GM19372 (cell line): ENCODE data around the gene GPR132.
"Not testable (repeated sequence)": the region's sequence is repeated elsewhere in the genome, so short reads cannot be mapped to it uniquely, and the experiment has no call there.

Experiments
- ATAC-seq: cut with Tn5 transposase; IDR thresholded peaks from one replicate; pipeline ENCODE4 v1.9.1; 2021; ENCODE audit warnings: mild to moderate bottlenecking, low read depth, moderate library complexity; ENCODE audit not compliant: unreplicated experiment

The GPR132 gene

DNA sequence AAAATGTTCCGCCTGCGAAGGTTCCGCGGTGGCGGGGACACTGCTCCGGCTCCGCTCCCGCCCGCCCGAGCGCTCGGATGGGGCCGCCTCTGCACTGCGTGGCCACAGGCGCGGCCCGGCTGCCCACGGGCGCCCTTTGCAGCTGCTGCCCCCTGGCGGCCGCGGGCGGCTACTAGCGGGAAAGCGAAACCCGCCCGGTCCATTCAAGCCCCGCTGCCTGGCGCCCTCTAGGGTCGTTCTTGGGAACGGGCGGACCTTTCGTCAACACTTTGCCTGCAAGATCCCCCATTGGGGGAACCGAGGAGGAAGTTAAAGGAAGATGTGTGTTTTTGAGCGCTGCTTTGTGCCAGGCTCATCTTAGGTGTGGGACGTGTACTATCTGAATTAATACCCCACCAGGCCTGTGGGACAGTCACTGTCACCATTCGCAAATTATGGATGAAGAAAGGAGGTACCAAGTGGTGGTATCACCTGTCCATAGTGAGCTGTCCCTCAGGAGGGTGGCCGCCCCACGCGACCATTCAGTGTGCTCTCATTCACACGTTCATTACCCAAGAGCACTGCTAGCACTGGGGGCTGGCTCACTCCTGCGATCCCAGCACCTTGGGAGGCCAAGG lies 19.4 kb downstream of the GPR132 start:
- ATAC-seq: no peak

DNA sequence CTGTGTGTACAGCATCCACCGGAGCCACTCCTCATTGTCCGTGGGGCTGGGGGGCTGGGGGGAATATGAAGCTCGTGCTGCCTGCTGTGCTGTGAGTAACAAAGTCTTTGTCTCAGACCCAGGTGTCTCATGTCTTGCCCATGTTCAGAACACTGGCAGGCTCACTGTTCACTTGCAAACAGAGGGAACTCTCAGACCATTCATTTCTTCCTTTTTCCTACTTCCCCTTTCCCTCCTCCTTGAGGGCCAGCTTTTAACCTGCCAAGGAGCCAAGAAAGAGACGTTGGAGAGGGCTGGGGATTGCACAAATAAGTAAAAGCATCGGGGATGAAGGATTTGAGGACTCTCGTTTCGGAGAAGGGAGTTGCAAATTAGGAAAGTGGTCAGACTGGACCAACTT lies 21.6 kb downstream of the GPR132 start:
- ATAC-seq: no peak

DNA sequence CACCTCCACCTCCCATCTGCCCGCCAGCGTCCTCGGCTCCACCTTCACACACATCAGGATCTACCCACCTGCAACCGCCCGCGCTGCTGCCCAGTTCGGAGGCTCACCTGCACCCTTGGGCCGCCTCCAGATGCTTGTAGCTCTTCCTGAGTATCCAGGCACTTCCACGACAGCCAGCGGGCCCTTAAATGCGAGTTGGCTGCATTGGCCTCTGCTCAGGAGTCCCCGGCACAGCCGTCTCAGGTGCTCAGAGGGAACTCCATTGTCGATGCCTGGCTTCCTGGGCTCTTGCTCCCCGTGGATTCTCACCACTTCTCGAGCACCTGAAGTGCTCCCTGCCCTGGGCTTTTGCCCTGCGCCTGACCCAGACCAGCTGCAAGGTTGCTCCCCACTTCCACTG lies 22.4 kb downstream of the GPR132 start:
- ATAC-seq: no peak

DNA sequence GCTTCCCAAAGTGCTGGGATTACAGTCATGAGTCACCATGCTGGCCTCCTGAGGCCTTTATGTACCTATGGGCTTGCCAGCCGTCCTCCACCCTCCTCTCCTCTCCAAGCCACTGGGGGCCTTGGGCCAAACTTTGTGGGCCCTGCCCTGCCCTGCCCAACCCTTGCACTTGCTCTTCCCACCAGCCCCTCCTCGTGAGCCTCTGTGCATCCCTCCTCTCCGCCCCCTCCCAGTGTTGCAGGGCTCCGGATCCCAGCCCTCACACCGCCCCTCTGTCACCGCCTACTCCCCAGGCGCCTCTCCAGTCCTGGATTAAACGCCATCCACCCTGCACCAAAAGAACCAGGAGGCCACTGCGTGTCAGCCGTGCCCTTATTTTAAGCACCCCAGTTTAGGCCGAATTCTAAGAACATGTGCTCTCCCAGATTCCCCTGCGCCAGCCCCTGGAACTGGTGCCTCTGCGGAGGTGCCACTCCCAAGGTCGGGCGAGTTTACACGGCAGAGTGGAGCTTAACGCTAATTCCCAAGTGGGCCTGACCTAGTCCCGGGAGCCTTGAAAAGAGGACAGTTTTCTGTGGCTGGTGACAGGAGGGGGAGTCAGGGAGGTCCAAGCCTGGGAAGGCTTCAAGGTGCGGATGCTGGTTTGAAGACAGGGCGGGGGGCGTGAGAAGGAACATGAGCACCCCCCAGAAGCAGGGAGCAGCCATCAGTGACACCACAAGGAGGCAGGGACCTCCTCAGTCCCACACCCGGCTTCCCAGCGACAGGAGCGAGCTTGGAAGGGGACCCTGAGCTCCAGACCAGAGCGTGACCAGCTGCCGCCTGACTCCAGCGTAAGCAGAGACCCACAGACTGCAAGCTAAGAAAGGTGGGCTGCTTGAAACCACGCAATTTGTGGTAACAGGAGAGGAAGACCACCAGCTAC lies 23.1 kb downstream of the GPR132 start:
- ATAC-seq: no peak

DNA sequence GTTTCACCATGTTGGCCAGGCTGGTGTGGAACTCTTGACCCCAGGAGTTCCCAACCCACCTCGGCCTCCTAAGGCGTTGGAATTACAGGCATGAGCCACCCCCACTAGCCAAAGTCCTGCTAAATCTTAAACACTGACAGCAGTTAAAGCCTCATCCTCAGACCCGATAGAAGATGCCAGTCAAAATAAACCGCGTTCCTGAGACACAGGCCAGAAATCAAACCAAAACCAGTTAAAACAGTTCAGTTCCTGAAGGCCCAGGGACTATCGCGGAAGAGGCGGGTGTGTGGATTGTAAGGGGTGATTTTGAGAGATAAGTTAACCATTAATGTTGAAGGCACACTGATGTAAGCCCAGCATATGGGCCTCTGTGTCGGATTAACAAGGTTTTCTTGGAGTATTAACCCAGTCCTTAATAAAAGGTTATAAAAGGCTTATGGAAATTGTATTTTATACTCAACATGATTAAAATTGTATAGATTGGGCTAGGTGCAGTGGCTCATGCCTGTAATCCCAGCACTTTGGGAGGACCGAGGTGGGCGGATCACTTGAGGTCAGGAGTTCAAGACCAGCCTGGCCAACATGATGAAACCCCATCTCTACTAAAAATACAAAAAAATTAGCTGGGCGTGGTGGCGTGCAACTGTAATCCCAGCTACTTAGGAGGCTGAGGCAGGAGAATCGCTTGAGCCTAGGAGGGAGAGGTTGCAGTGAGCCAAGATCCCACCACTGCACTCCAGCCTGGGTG lies 25.6 kb downstream of the GPR132 start:
- ATAC-seq: no peak

DNA sequence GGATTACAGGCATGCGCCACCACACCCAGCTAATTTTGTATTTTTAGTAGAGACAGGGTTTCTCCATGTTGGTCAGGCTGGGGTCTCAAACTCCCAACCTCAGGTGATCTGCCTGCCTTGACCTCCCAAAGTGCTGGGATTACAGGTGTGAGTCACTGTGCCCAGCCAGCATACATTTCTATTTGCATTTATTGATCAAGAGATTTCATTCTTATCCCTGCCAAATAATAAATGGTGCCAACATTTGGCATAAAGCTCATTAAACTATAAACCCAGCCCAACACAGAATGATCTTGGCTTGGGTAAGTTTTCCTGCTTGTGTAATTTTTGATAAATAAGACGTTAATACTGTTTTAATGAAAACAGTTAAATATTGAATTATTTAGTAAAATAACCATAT lies 29.6 kb downstream of the GPR132 start:
- not testable (repeated sequence) for ATAC-seq

DNA sequence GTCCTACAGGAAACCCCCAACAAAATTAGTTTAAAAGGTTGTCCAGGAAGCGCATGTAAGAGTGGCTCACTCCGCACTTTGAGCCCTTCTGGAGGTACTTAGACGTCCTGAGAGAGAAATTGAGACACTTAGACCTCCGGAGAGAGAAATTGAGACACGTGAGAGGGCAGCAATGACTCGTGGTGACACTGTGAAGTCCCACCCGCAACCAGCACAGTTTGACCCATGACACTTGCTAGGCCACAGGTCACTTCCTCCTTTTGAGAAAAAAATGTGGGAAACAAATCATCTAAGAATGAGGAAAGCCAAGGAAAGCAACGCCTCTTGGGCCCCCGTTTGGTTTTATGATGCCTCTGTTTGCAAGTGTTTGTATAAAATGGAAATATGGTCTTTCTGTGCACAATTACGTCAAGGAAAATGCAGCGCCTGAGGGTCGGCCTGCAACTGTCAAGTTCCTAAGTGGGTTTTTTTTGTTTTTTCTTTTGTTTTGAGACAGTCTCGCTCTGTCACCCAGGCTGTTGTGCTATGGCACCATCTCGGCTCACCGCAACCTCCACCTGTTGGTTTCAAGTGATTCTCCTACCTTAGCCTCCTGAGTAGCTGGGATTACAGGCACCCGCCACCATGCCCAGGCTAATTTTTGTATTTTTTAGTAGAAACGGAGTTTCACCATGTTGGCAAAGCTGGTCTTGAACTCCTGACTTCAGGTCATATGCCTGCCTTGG lies 30.8 kb downstream of the GPR132 start:
- ATAC-seq: no peak

DNA sequence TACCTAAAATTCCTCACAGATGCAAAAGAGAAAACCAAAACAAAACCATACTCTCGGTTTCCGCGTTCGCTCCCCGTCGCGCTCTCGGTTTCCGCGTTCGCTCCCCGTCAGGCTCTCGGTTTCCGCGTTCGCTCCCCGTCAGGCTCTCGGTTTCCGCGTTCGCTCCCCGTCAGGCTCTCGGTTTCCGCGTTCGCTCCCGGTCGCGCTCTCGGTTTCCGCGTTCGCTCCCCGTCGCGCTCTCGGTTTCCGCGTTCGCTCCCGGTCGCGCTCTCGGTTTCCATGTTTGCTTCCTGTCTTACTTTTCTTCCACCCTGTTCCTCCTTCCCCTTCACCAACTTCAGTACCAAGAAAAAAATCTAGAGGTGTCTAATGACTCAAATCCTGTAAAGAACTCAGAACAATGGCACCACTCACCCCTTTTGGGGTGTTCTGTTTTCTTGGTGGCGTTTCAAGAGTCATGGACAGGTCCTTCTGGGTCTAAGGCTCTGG lies 31.8 kb downstream of the GPR132 start:
- not testable (repeated sequence) for ATAC-seq

DNA sequence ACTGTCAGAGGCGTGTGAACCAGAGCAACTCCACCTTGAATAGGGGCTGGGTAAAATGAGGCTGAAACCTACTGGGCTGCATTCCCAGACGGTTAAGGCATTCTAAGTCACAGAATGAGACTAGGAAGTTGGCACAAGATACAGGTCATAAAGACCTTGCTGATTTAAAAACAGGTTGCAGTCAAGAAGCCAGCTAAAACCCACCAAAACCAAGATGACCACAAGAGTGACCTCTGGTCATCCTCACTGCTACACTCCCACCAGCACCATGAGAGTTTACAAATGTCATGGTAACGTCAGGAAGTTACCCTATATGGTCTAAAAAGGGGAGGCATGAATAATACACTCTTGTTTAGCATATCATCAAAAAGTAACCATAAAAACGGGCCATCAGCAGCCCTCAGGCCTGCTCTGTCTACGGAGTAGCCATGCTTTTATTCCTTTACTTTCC lies 32.8 kb downstream of the GPR132 start:
- ATAC-seq: not testable (repeated sequence)

DNA sequence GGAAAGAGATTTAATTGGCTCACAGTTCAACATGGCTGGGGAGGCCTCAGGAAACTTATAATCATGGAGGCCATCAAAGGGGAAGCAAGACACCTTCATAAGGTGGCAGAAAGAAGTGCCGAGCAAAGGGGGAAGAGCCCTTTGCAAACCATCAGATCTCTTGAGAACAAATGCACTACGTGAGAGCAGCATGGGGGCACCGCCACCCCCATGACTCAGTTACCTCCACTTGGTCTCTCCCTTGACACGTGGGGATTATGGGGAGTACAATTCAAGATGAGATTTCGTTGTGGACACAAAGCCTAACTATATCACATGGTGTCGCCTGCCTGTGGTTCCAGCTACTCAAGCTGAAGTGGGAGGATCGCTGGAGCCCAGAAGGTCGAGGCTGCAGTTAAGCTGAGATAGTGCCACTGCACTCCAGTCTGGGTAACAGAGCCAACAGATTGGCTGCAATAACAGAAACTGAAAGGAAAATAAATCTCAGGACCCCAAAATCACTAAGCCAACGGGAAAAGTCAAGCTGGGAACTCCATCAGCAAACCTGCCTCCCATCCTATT lies 34.3 kb downstream of the GPR132 start:
- ATAC-seq: no peak

DNA sequence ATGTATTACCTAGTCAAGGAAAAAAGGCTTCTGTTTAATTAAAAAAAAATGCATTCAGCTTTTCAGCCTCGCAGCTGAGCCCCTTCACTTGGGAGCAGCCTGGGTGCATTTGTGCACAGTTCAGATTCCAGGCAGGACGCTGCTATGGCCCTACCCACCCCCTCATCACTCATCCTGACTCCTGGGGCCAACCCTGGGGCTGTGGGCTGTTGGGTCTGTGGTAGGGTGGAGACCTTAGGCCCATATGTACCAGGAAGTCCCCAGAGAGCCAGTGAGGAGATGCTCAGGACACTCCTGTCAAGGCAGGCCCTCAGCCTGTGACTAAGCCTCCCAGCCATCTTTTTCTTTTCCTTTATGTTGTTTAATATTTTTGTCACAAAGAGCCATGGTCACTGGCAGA lies 35.0 kb downstream of the GPR132 start:
- no peak for ATAC-seq

DNA sequence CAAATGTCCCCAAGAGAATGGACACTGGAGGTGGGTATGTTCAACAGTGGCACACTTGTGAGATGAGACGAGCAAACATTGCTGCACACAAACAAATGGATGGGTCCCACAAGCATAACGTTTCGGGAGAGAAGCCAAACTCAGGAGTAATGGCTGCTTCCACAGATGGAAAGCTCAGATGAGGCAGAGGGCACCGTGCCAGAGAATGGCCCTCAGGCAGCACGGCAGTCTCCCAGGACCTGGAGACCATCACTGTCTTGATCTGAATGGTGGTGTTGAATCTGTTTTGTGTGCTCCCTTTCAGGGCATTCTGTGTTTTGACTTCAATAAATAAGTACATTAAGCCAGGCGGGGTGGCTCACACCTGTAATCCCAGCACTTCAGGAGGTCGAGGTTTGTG lies 35.8 kb downstream of the GPR132 start:
- ATAC-seq: no peak

DNA sequence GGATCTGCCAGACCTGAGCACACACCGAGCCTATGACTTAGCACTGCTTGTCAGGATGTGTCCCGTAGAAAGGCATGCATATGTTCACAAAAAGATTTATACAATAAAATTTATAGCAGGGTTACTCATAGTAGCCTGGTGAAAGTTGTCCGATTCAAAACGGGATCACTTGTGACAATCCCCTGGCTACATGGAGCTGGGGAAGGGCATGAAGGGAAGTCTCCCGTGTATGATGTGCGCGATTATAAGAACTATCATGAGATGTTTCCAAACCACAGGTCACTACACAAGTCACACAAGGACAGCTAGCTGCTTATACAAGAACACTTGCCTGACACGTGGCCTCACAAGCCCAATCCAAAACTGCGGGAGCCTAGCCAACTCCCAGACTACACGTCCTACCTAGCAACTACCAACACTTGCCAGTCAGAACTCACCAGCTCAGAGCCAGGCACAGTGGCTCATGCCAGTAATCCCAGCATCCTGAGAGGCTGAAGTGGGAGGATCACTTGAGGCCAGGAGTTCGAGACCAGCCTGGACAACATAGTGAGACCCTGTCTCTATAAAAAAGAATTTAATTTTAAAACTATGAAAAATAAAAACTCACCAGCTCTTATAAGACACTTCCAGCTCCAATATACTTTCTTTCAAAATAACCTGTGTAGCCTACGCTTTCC lies 36.8 kb downstream of the GPR132 start:
- ATAC-seq: no peak

DNA sequence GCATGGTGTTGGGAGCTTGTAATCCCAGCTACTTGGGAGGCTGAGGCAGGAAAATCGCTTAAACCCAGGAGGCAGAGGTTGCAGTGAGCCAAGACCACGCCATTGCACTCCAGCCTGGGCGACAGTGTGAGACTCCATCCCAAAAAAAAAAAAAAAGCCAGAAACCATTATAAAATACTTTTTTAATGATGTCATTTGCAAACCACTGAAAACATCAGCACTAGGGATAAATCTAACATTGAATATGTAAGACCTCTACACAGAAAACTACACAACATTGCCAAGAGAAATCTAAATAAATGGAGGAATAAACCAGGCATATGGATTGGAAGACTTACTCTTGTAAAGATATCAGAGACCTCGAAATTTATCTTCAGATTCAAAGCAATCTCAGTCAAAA lies 37.5 kb downstream of the GPR132 start:
- ATAC-seq: not testable (repeated sequence)

DNA sequence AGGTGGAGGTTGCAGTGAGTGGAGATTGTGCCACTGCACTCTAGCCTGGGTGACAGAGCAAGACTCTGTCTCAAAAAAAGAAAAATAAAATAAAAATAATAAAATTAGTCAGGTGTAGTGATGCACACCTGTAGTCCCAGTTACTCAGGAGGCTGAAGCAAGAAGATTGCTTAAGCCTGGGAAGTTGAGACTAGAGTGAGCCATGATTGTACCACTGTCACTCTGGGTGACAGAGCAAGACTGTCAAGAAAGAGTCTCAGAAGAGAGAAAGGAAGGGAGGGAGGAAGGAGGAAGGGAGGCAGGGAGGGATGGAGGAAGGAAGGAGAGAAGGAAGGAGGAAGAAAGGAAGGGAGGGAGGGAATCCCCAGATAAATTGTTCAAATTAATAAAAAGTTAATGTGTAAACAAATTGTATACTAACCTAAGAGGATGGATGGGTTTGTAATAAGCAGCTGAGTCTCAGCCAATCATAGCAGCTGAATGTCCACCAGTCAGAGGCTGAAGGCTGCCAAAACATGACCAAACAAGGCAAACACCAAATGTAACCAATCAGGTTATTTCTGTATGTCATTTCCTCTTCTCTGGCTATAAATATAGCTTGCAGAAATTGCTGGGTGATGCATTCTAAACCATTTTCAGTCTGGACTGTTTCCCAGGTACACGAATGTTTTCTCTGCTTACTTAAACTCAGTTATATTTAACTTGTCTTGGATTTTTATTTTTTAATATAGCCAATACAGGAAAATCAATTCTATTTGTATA lies 38.2 kb downstream of the GPR132 start:
- ATAC-seq: no peak

DNA sequence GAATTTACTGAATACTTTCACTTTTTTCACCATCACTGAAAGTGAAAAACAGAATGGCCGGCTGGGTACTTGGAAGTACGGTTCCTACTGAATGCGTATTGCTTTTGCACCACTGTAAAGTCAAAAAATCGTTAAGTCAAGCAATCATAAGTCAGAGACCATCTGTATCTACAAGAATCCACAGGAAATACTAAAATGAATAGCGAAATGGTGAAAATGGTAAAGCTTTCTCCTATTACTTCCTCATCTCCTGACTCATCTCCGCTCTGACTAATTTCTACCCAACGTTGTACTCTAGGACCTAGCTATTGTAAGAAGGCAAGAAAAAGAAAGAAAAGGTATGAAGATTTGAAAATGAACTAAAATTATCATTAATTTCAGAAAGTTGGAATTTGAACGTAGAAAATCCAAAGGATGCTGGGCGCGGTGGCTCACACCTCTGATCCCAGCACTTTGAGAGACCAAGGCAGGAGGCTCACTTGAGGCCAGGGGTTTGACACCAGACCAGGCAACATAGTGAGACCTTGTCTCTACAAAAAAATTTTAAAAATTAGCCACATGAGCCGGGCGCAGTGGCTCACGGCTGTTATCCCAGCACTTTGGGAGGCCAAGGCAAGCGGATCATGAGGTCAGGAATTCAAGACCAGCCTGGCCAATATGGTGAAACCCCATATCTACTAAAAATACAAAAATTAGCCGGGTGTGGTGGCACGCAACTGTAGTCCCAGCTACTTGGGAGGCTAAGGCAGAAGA lies 39.0 kb downstream of the GPR132 start:
- no peak for ATAC-seq

DNA sequence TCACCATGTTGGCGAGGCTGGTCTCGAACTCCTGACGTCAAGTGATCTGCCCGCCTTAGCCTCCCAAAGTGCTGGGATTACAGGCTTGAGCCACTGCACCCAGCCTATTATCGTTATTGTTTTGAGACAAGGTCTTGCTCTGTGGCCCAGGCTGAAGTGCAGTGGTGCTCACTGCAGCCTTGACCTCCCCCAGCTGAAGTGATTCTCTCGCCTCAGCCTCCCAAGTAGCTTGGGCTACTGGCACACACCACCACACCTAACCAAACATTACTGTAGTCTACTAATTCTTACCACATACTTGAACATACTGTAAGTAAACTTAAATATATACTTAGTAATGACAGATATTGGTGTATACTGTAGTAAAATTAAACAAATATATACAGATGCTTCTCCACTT lies 39.8 kb downstream of the GPR132 start:
- no peak for ATAC-seq
